Uterus (tissue), 4 donors: ENCODE data around the gene NKX1-1. TPM values are rescaled to one million over a fixed set of nuclear protein-coding genes. Genes with fewer than 3 reads are reported as not detected.

ENCODE experiments used
- DNase-seq, 2 donors: peaks; one replicate each; pipeline ENCODE4 v3.0.0-alpha.2; 2019 to 2020
- H3K27ac ChIP-seq, 2 donors: fragments of 200-600 bp; sonication (generic); 1 replicate in 1 of 2; 2 replicates in 1 of 2; pipeline ENCODE4 v1.5.1; 2016 to 2018
- H3K27me3 ChIP-seq, 2 donors: fragments of 200-600 bp; sonication (generic); one replicate each; pipeline ENCODE4 v1.5.1; 2018 to 2019; ENCODE audit warnings: control low read depth in 1 of 2
- H3K36me3 ChIP-seq, 2 donors: fragments of 200-600 bp; sonication (generic); one replicate each; pipeline ENCODE4 v1.5.1; 2019; ENCODE audit warnings: control low read depth in 1 of 2
- H3K4me1 ChIP-seq, 2 donors: fragments of 200-600 bp; sonication (generic); one replicate each; pipeline ENCODE4 v1.5.1; 2018 to 2019; ENCODE audit warnings: control low read depth in 1 of 2
- H3K4me3 ChIP-seq, 2 donors: fragments of 200-600 bp; sonication (generic); 1 replicate in 1 of 2; 2 replicates in 1 of 2; pipeline ENCODE4 v1.5.1; 2018 to 2019; ENCODE audit warnings: mild to moderate bottlenecking in 1 of 2
- H3K9me3 ChIP-seq, 2 donors: fragments of 200-600 bp; sonication (generic); one replicate each; pipeline ENCODE4 v1.5.1; 2019; ENCODE audit warnings: control low read depth in 1 of 2
- CTCF ChIP-seq, 4 experiments: fragments of 200-600 bp in 2 of 4; fragments of 450-650 bp in 2 of 4; sonication (generic) in 2 of 4; IDR thresholded peaks; one replicate each; pipeline ENCODE4 v1.5.1; 2016 to 2019; ENCODE audit warnings: antibody characterized with exemption in 4 of 4, mild to moderate bottlenecking in 2 of 4, moderate library complexity in 1 of 4
- POLR2A ChIP-seq, 2 donors: fragments of 450-650 bp; IDR thresholded peaks; one replicate each; pipeline ENCODE4 v1.6.1; 2016; ENCODE audit warnings: antibody characterized with exemption in 2 of 2, mild to moderate bottlenecking in 1 of 2, moderate library complexity in 1 of 2
- intact Hi-C: fragments of 100-400 bp; cut with DNase I; formaldehyde crosslinking; loops from one replicate; pipeline ENCODE4 v1.15.1; 2023; ENCODE audit warnings: low total_unique reads
- total RNA-seq, 4 donors: library from RNA; depleted of rRNA in 3 of 4; stranded (reverse); fragments of >200 nt in 3 of 4; gene quantifications; one replicate each; pipeline versions ENCODE4 v1.1.0 to v1.2.4, GENCODE V29; 2014 to 2023
- donor health status: DM: yes; HTN: yes; CAD: no.

NKX1-1 gene
- total RNA-seq, result not detected

- intact Hi-C loops, result no loop called here
- H3K9me3 ChIP-seq, result no peaks in the 10 kb centered on the region
- TF ChIP-seq CTCF (IDR thresholded peaks at IDR 0.05) (no peak), POLR2A (IDR thresholded peaks at IDR 0.05) (no peak)
- H3K4me1 ChIP-seq, result peaks cover 0 to 18% of the 10 kb centered on the region in 2 donors
- no peak within 1 kb of the TSS for H3K4me3 ChIP-seq
- no peak within 1 kb of the TSS for H3K27ac ChIP-seq
- no peaks in the 10 kb centered on the region for H3K36me3 ChIP-seq
- DNase-seq, result no peak
- peaks cover 30 to 58% of the 10 kb centered on the region in 2 donors for H3K27me3 ChIP-seq
Observed at GRCh38 chr4:1406394-1406980, at the start of gene NKX1-1. Gene NKX1-1 (minus strand): TSS chr4:1406442. CDS start chr4:1406442, 0 bp downstream.

GRCh38 chr4:1453731-1454130 lies 47.5 kb upstream of the NKX1-1 start:
- H3K4me1 ChIP-seq, result no peaks in the 10 kb centered on the region
- intact Hi-C loops, result no loop called here
- no peaks in the 10 kb centered on the region for H3K27me3 ChIP-seq
- H3K9me3 ChIP-seq, result no peaks in the 10 kb centered on the region
- H3K4me3 ChIP-seq, result no peak overlapping the region
- H3K36me3 ChIP-seq, result no peaks in the 10 kb centered on the region
- TF ChIP-seq POLR2A (IDR thresholded peaks at IDR 0.05), result no peak
- no peak for TF ChIP-seq CTCF (IDR thresholded peaks at IDR 0.05)
- H3K27ac ChIP-seq, result no peak overlapping the region
- DNase-seq, result no peak

- H3K9me3 ChIP-seq, result no peaks in the 10 kb centered on the region
- no peaks in the 10 kb centered on the region for H3K27me3 ChIP-seq
- TF ChIP-seq POLR2A (IDR thresholded peaks at IDR 0.05), result no peak
- no peak for TF ChIP-seq CTCF (IDR thresholded peaks at IDR 0.05)
Observed at GRCh38 chr4:1452431-1453051, 46.3 kb upstream of the NKX1-1 start.

GRCh38 chr4:1451752-1452122 lies 45.5 kb upstream of the NKX1-1 start:
- no peak for DNase-seq
- no peaks in the 10 kb centered on the region for H3K27me3 ChIP-seq
- H3K36me3 ChIP-seq, result no peaks in the 10 kb centered on the region
- intact Hi-C loops, result no loop called here
- no peak overlapping the region for H3K4me3 ChIP-seq
- no peak for TF ChIP-seq POLR2A (IDR thresholded peaks at IDR 0.05)
- TF ChIP-seq CTCF (IDR thresholded peaks at IDR 0.05), result no peak
- H3K27ac ChIP-seq, result no peak overlapping the region
- no peaks in the 10 kb centered on the region for H3K9me3 ChIP-seq
- H3K4me1 ChIP-seq, result no peaks in the 10 kb centered on the region

More at GRCh38 chr4:1452431-1453051, 46.3 kb upstream of the NKX1-1 start:
- no peaks in the 10 kb centered on the region for H3K4me1 ChIP-seq
- DNase-seq, result no peak
- H3K27ac ChIP-seq, result no peak overlapping the region
- no peaks in the 10 kb centered on the region for H3K36me3 ChIP-seq
- intact Hi-C loops, result no loop called here
- no peak overlapping the region for H3K4me3 ChIP-seq

- peak in 1 of 2 donors; percentile 3 for DNase-seq
- H3K9me3 ChIP-seq, result no peaks in the 10 kb centered on the region
- no peak overlapping the region for H3K4me3 ChIP-seq
- no peaks in the 10 kb centered on the region for H3K27me3 ChIP-seq
- no peaks in the 10 kb centered on the region for H3K36me3 ChIP-seq
- no peak overlapping the region for H3K27ac ChIP-seq
- TF ChIP-seq POLR2A (IDR thresholded peaks at IDR 0.05) (no peak), CTCF (IDR thresholded peaks at IDR 0.05) (no peak)
- intact Hi-C loops, result no loop called here
- no peaks in the 10 kb centered on the region for H3K4me1 ChIP-seq
Observed at GRCh38 chr4:1451106-1451751, 45.0 kb upstream of the NKX1-1 start.
